IMR-90 (cell line): ENCODE data around the gene MAPK8IP3. TPM values are rescaled to one million over a fixed set of nuclear protein-coding genes. Genes with fewer than 3 reads are reported as not detected.

Source experiments
- ATAC-seq: fragments of 200-7000 bp; cut with Tn5 transposase; 2 replicates; pipeline ENCODE4 v1.9.1; 2020; ENCODE audit warnings: low read depth, mild to moderate bottlenecking, moderate library complexity
- BruUV-seq: library from RNA; stranded (reverse); fragments of 400-500 nt; replicated peaks from 2 replicates; lab custom pipeline; 2021; lab: Mats Ljungman, UMichigan
- CTCF ChIA-PET: fragments of 300-600 bp; formaldehyde crosslinking; extraction: SDS; loops from one replicate; lab custom pipeline; 2021; ENCODE audit warnings: antibody characterized with exemption; lab: Yijun Ruan, JAX
- POLR2A ChIA-PET: fragments of 300-600 bp; sonication (Branson Sonifier 250); formaldehyde crosslinking; loops from one replicate; lab custom pipeline; 2022; ENCODE audit warnings: antibody characterized with exemption; ENCODE audit not compliant: unreplicated experiment; lab: Charles Lee
- DNase-seq: peaks from one replicate; pipeline ENCODE4 v3.0.0; 2013
- H2AFZ ChIP-seq: replicated peaks from 2 replicates; pipeline ENCODE3; 2013; ENCODE audit warnings: low read length, mild to moderate bottlenecking; ENCODE audit not compliant: poor library complexity
- H2AK5ac ChIP-seq: 2 replicates; pipeline ENCODE4 v1.6.1; 2013; ENCODE audit warnings: low read depth, low read length, inconsistent platforms
- H2AK9ac ChIP-seq: replicated peaks from 2 replicates; pipeline ENCODE3; 2013; ENCODE audit warnings: mild to moderate bottlenecking, low read depth, low read length, moderate library complexity; ENCODE audit not compliant: poor library complexity
- H2BK120ac ChIP-seq: 2 replicates; pipeline ENCODE4 v1.6.1; 2013; ENCODE audit warnings: low read depth, low read length, inconsistent platforms
- H2BK15ac ChIP-seq: 3 replicates; pipeline ENCODE4 v1.6.1; 2013; ENCODE audit warnings: low read depth, low read length, inconsistent platforms
- H2BK20ac ChIP-seq: 2 replicates; pipeline ENCODE4 v1.6.1; 2013; ENCODE audit warnings: low read depth, mild to moderate bottlenecking, inconsistent platforms, low read length, moderate library complexity
- H2BK5ac ChIP-seq: 2 replicates; pipeline ENCODE4 v1.6.1; 2013; ENCODE audit warnings: mild to moderate bottlenecking, low read depth, low read length, inconsistent platforms; ENCODE audit not compliant: poor library complexity, severe bottlenecking
- H3K14ac ChIP-seq: replicated peaks from 2 replicates; pipeline ENCODE4 v1.6.1; 2013; ENCODE audit warnings: low read depth, low read length, inconsistent platforms
- H3K18ac ChIP-seq: 2 replicates; pipeline ENCODE4 v1.6.1; 2013; ENCODE audit warnings: low read depth, low read length, control low read depth
- H3K23ac ChIP-seq: 2 replicates; pipeline ENCODE4 v1.6.1; 2013; ENCODE audit warnings: low read depth, low read length, inconsistent platforms
- H3K27ac ChIP-seq: 2 replicates; pipeline ENCODE4 v1.5.1; 2013; ENCODE audit warnings: mild to moderate bottlenecking, control low read depth, low read length; ENCODE audit not compliant: insufficient read depth
- H3K27me3 ChIP-seq: 2 replicates; pipeline ENCODE4 v1.6.1; 2013; ENCODE audit warnings: low read length; ENCODE audit not compliant: control insufficient read depth, insufficient read depth
- H3K36me3 ChIP-seq: 2 replicates; pipeline ENCODE4 v1.6.1; 2013; ENCODE audit warnings: low read length, mixed read lengths; ENCODE audit not compliant: control insufficient read depth, insufficient read depth
- H3K4ac ChIP-seq: 2 replicates; pipeline ENCODE4 v1.6.1; 2013; ENCODE audit warnings: low read depth, low read length, inconsistent platforms
- H3K4me1 ChIP-seq: 2 replicates; pipeline ENCODE4 v1.6.1; 2013; ENCODE audit warnings: low read length, mixed read lengths; ENCODE audit not compliant: control insufficient read depth, insufficient read depth
- H3K4me2 ChIP-seq: 2 replicates; pipeline ENCODE4 v1.6.1; 2013; ENCODE audit warnings: low read depth, mild to moderate bottlenecking, control low read depth, low read length, moderate library complexity
- H3K4me3 ChIP-seq: 2 replicates; pipeline ENCODE4 v1.5.1; 2013; ENCODE audit warnings: low read depth, mild to moderate bottlenecking, control low read depth, low read length, moderate library complexity; ENCODE audit not compliant: insufficient read depth
- H3K56ac ChIP-seq: 2 replicates; pipeline ENCODE4 v1.6.1; 2013; ENCODE audit warnings: low read length, inconsistent platforms; ENCODE audit not compliant: insufficient read depth; ENCODE audit errors: extremely low read depth
- H3K79me1 ChIP-seq, 2 experiments: 2 replicates each; pipeline ENCODE4 v1.6.1; 2013; ENCODE audit warnings: low read length in 2 of 2, inconsistent platforms in 1 of 2, low read depth in 1 of 2
- H3K9ac ChIP-seq: 2 replicates; pipeline ENCODE4 v1.6.1; 2013; ENCODE audit warnings: low read depth, low read length, control low read depth
- H3K9me1 ChIP-seq: 2 replicates; pipeline ENCODE4 v1.6.1; 2013; ENCODE audit warnings: low read length, inconsistent platforms; ENCODE audit not compliant: insufficient read depth
- H3K9me3 ChIP-seq: 2 replicates; pipeline ENCODE4 v1.6.1; 2013; ENCODE audit warnings: low read length; ENCODE audit not compliant: control insufficient read depth, insufficient read depth
- H4K20me1 ChIP-seq: 2 replicates; pipeline ENCODE4 v1.6.1; 2013; ENCODE audit warnings: low read length, inconsistent platforms; ENCODE audit not compliant: insufficient read depth
- H4K5ac ChIP-seq: 2 replicates; pipeline ENCODE4 v1.6.1; 2013; ENCODE audit warnings: mild to moderate bottlenecking, low read depth, low read length, control low read depth
- H4K8ac ChIP-seq, 2 experiments: 2 replicates each; pipeline ENCODE4 v1.6.1; 2013; ENCODE audit warnings: low read depth in 2 of 2, low read length in 2 of 2, control low read depth in 1 of 2, inconsistent platforms in 1 of 2
- H4K91ac ChIP-seq: 2 replicates; pipeline ENCODE4 v1.6.1; 2013; ENCODE audit warnings: low read depth, low read length, inconsistent platforms; ENCODE audit not compliant: insufficient read depth
- BHLHE40 ChIP-seq: fragments of 150-350 bp; IDR thresholded peaks from 2 replicates; pipeline ENCODE4 v1.6.1; 2016; ENCODE audit warnings: mild to moderate bottlenecking, low read depth, low read length
- CEBPB ChIP-seq: IDR thresholded peaks from 2 replicates; pipeline ENCODE4 v1.6.1; 2012; ENCODE audit warnings: low read depth, low read length, improper control_type of control experiment
- CHD1 ChIP-seq: IDR thresholded peaks from 2 replicates; pipeline ENCODE4 v1.6.1; 2012; ENCODE audit warnings: low read depth, low read length, improper control_type of control experiment
- CTCF ChIP-seq: conservative IDR thresholded peaks from 2 replicates; pipeline ENCODE4 v1.5.1; 2012; ENCODE audit warnings: mild to moderate bottlenecking, low read depth, low read length, improper control_type of control experiment
- ELK1 ChIP-seq: fragments of 150-350 bp; IDR thresholded peaks from 2 replicates; pipeline ENCODE4 v1.6.1; 2016; ENCODE audit warnings: low read depth, mild to moderate bottlenecking, low read length, moderate library complexity, borderline replicate concordance
- FOS ChIP-seq: fragments of 150-350 bp; IDR thresholded peaks from 2 replicates; pipeline ENCODE4 v1.6.1; 2016; ENCODE audit warnings: low read depth, low read length
- MAFK ChIP-seq: IDR thresholded peaks from 2 replicates; pipeline ENCODE4 v1.6.1; 2012; ENCODE audit warnings: low read depth, low read length, improper control_type of control experiment
- MAZ ChIP-seq: IDR thresholded peaks from 2 replicates; pipeline ENCODE4 v1.6.1; 2012; ENCODE audit warnings: low read depth, mild to moderate bottlenecking, low read length, improper control_type of control experiment, moderate library complexity, borderline replicate concordance
- MXI1 ChIP-seq: IDR thresholded peaks from 2 replicates; pipeline ENCODE4 v1.6.1; 2012; ENCODE audit warnings: low read depth, mild to moderate bottlenecking, low read length, moderate library complexity, borderline replicate concordance
- NFE2L2 ChIP-seq: fragments of 150-350 bp; IDR thresholded peaks from 2 replicates; pipeline ENCODE4 v1.6.1; 2016; ENCODE audit warnings: low read depth, mild to moderate bottlenecking, low read length
- POLR2A ChIP-seq: IDR thresholded peaks from 2 replicates; pipeline ENCODE4 v1.6.1; 2012; ENCODE audit warnings: mild to moderate bottlenecking, low read depth, low read length
- RAD21 ChIP-seq: IDR thresholded peaks from 2 replicates; pipeline ENCODE4 v1.6.1; 2012; ENCODE audit warnings: low read length, improper control_type of control experiment
- RCOR1 ChIP-seq: IDR thresholded peaks from 2 replicates; pipeline ENCODE4 v1.6.1; 2012; ENCODE audit warnings: mild to moderate bottlenecking, low read length, improper control_type of control experiment; ENCODE audit not compliant: insufficient replicate concordance
- RFX5 ChIP-seq: IDR thresholded peaks from 2 replicates; pipeline ENCODE4 v1.8.0; 2012; ENCODE audit warnings: low read depth, mild to moderate bottlenecking, low read length, moderate library complexity
- SMC3 ChIP-seq: fragments of 150-350 bp; IDR thresholded peaks from 2 replicates; pipeline ENCODE4 v1.6.1; 2016; ENCODE audit warnings: low read depth, mild to moderate bottlenecking, antibody characterized with exemption, low read length, moderate library complexity
- USF2 ChIP-seq: fragments of 150-350 bp; IDR thresholded peaks from 2 replicates; pipeline ENCODE4 v1.6.1; 2017; ENCODE audit warnings: mild to moderate bottlenecking, antibody characterized with exemption, low read length, low read depth
- WGBS, 2 experiments: methylation state at CpG; one replicate each; pipeline versions ENCODE4 v1.1.5 to v1.1.7; 2013; ENCODE audit warnings: missing lambda C conversion rate in 2 of 2; ENCODE audit not compliant: insufficient read length in 1 of 2; ENCODE audit errors: extremely low coverage in 2 of 2; 5-methylcytosine and 5-hydroxymethylcytosine counted together
- dilution Hi-C: fragments of 300-500 bp; cut with HindIII; formaldehyde crosslinking; loops from one replicate; pipeline ENCODE4 v1.14.3; 2018; ENCODE audit warnings: low sequenced_read_pairs; ENCODE audit not compliant: unreplicated experiment
- in situ Hi-C: fragments of 300-500 bp; cut with MboI; formaldehyde crosslinking; loops from 3 replicates; pipeline ENCODE4 v1.14.3; 2019; ENCODE audit warnings: low sequenced_read_pairs, inconsistent platforms, mixed read lengths
- intact Hi-C: fragments of 100-400 bp; cut with micrococcal nuclease; formaldehyde crosslinking; loops from 2 replicates; pipeline ENCODE4 v1.10.0; 2022
- polyA plus RNA-seq, 3 experiments: library from polyadenylated mRNA; depleted of rRNA; stranded (reverse); fragments of >200 nt; gene quantifications; 2 replicates each; pipeline ENCODE4 v1.2.3, GENCODE V29; 2012; ENCODE audit warnings: low replicate concordance in 1 of 3
- total RNA-seq: library from RNA; depleted of rRNA; stranded (reverse); fragments of >200 nt; gene quantifications from 2 replicates; pipeline ENCODE4 v1.2.3, GENCODE V29; 2012

MAPK8IP3 gene
- total and polyA plus RNA-seq, 2 of the 4 experiments (the other 2 are of a cell fraction), result 17.0 to 69.1 TPM

- Histone ChIP-seq H2BK15ac (no peak overlapping the region), H3K18ac (no peak overlapping the region), H4K5ac (no peak overlapping the region), H3K27ac (no peak overlapping the region), H3K27me3 (no peaks in the 10 kb centered on the region), H3K9ac (no peak overlapping the region), H3K23ac (no peak overlapping the region), H2BK20ac (no peak overlapping the region), H3K14ac (no peak overlapping the region), H4K20me1 (peaks cover 4% of the 10 kb centered on the region; the same call in 1 of the 2 replicates), H3K4ac (no peak overlapping the region), H2AK9ac (no peak overlapping the region), H2AK5ac (no peak overlapping the region), H3K9me1 (peaks cover 6% of the 10 kb centered on the region; the same call in 1 of the 2 replicates), H3K4me1 (no peaks in the 10 kb centered on the region), H4K91ac (no peak overlapping the region), H2BK5ac (no peak overlapping the region), H3K56ac (no peak overlapping the region), H2BK120ac (no peak overlapping the region), H3K36me3 (peaks cover 60% of the 10 kb centered on the region), H3K4me2 (no peak overlapping the region), H3K4me3 (no peak overlapping the region), H2AFZ (no peak overlapping the region), H4K8ac (no peak overlapping the region), H3K79me1 (peaks cover 15 to 30% of the 10 kb centered on the region in 2 experiments; a peak in 2 of 4 replicates), H3K9me3 (no peaks in the 10 kb centered on the region)
- in situ Hi-C loops (no loop called here), dilution Hi-C loops (no loop called here), intact Hi-C loops (no loop called here)
- POLR2A ChIA-PET, result no interaction called here
- 97% methylated on average over 14 of the region's 16 CpGs; no CpG with 5 or more reads in 1 of the 2 experiments for WGBS, 2 experiments
- CTCF ChIA-PET, result no interaction called here
- no TSS peak for BruUV-seq
- DNase-seq (no peak), ATAC-seq (no peak)
- TF ChIP-seq RAD21 (no peak), BHLHE40 (no peak), SMC3 (no peak), MAZ (no peak), POLR2A (no peak), CEBPB (no peak), CHD1 (no peak), NFE2L2 (no peak), RCOR1 (no peak), RFX5 (no peak), MXI1 (no peak), ELK1 (no peak), MAFK (no peak), FOS (no peak), USF2 (no peak), CTCF (no peak)
Observed at GRCh38 chr16:1751946-1752345, 46.0 kb downstream of the MAPK8IP3 start.
